Skin epidermis (tissue), 12 donors: ENCODE measurements around the gene GOSR1.
"Not testable (repeated sequence)": the region's sequence is repeated elsewhere in the genome, so short reads cannot be mapped to it uniquely, and the experiment has no call there.

Experiments used
- H3K27ac ChIP-seq, 21 experiments: fragments of 200-600 bp; sonication (generic) in 11 of 21; one replicate each; pipeline ENCODE4 v1.5.0; 2020; ENCODE audit warnings: mild to moderate bottlenecking in 3 of 21, inconsistent platforms in 2 of 21, moderate library complexity in 2 of 21
- H3K4me3 ChIP-seq, 7 experiments: fragments of 200-600 bp; sonication (generic) in 2 of 7; one replicate each; pipeline ENCODE4 v1.5.0; 2020; ENCODE audit warnings: inconsistent platforms in 2 of 7, mild to moderate bottlenecking in 2 of 7, moderate library complexity in 1 of 7

Gene GOSR1

GRCh38 chr17:30477083-30477773, at the start of gene GOSR1:
Gene GOSR1 (plus strand): TSS chr17:30477408. CDS start chr17:30477434, 26 bp downstream.
- Histone ChIP-seq H3K4me3 (peak within 1 kb of the TSS; percentile 80 to 97 (median 87)), H3K27ac (peak within 1 kb of the TSS; percentile 79 to 99 (median 97))

- H3K4me3 ChIP-seq: no peak overlapping the region
These were observed 49.6 kb upstream of the GOSR1 start for GRCh38 chr17:30427611-30428010.

GRCh38 chr17:30429155-30429554, 48.1 kb upstream of the GOSR1 start:
- H3K4me3 ChIP-seq: no peak overlapping the region
- peak overlapping the region in 1 of 21 experiments; percentile 42 for H3K27ac ChIP-seq

More at GRCh38 chr17:30427611-30428010, 49.6 kb upstream of the GOSR1 start:
- H3K27ac ChIP-seq: peak overlapping the region in 2 of 21 experiments; percentile 6 to 16

- Histone ChIP-seq H3K27ac (no peak overlapping the region), H3K4me3 (no peak overlapping the region)
These were observed 43.7 kb upstream of the GOSR1 start for GRCh38 chr17:30433514-30433913.

- Histone ChIP-seq H3K4me3 (no peak overlapping the region), H3K27ac (no peak overlapping the region)
These were observed 40.5 kb upstream of the GOSR1 start for GRCh38 chr17:30436729-30437128.

- Histone ChIP-seq H3K4me3 (no peak overlapping the region), H3K27ac (no peak overlapping the region)
These were observed 33.5 kb upstream of the GOSR1 start for GRCh38 chr17:30443721-30444120.

- not testable (repeated sequence) for H3K27ac ChIP-seq, H3K4me3 ChIP-seq
These were observed 30.6 kb upstream of the GOSR1 start for GRCh38 chr17:30446640-30447039.

GRCh38 chr17:30449480-30449879, 27.7 kb upstream of the GOSR1 start:
- H3K27ac ChIP-seq: no peak overlapping the region
- no peak overlapping the region for H3K4me3 ChIP-seq

- Histone ChIP-seq H3K27ac (no peak overlapping the region), H3K4me3 (no peak overlapping the region)
These were observed 26.8 kb upstream of the GOSR1 start for GRCh38 chr17:30450125-30451027.

- Histone ChIP-seq H3K27ac (no peak overlapping the region), H3K4me3 (no peak overlapping the region)
These were observed 22.6 kb upstream of the GOSR1 start for GRCh38 chr17:30454635-30455034.

- no peak overlapping the region for H3K4me3 ChIP-seq
These were observed 18.8 kb upstream of the GOSR1 start for GRCh38 chr17:30458371-30458770.

GRCh38 chr17:30458797-30459413, 18.3 kb upstream of the GOSR1 start:
- H3K27ac ChIP-seq, H3K4me3 ChIP-seq: not testable (repeated sequence)

More at GRCh38 chr17:30458371-30458770, 18.8 kb upstream of the GOSR1 start:
- H3K27ac ChIP-seq: no peak overlapping the region

GRCh38 chr17:30468465-30468864, 8.7 kb upstream of the GOSR1 start:
- Histone ChIP-seq H3K27ac (no peak overlapping the region), H3K4me3 (no peak overlapping the region)

GRCh38 chr17:30472238-30472890, 4.8 kb upstream of the GOSR1 start:
- peak overlapping the region in 3 of 7 experiments; percentile 7 to 38 (median 8) for H3K4me3 ChIP-seq
- peak overlapping the region in 9 of 21 experiments; percentile 8 to 58 (median 29) for H3K27ac ChIP-seq

GRCh38 chr17:30475206-30475605, 2.0 kb upstream of the GOSR1 start:
- no peak overlapping the region for H3K27ac ChIP-seq

GRCh38 chr17:30476726-30477082, 504 bp upstream of the GOSR1 start:
- Histone ChIP-seq H3K27ac (peak overlapping the region in 19 of 21 experiments; percentile 79 to 99 (median 97)), H3K4me3 (peak overlapping the region; percentile 80 to 97 (median 87))

More at GRCh38 chr17:30475206-30475605, 2.0 kb upstream of the GOSR1 start:
- no peak overlapping the region for H3K4me3 ChIP-seq

- Histone ChIP-seq H3K27ac (peak overlapping the region; percentile 79 to 99 (median 97)), H3K4me3 (peak overlapping the region; percentile 80 to 97 (median 87))
These were observed 537 bp downstream of the GOSR1 start for GRCh38 chr17:30477774-30478115.

- Histone ChIP-seq H3K4me3 (no peak overlapping the region), H3K27ac (no peak overlapping the region)
These were observed 5.3 kb downstream of the GOSR1 start for GRCh38 chr17:30482555-30482954.

GRCh38 chr17:30483159-30483558, 6.0 kb downstream of the GOSR1 start:
- H3K4me3 ChIP-seq: no peak overlapping the region
- no peak overlapping the region for H3K27ac ChIP-seq

GRCh38 chr17:30493780-30494179, 16.6 kb downstream of the GOSR1 start:
- H3K27ac ChIP-seq: no peak overlapping the region
- no peak overlapping the region for H3K4me3 ChIP-seq
